Mesenchymal stem cell (in vitro differentiated cells and primary cell): ENCODE data around the gene LY6G6D. TPM values are rescaled to one million over a fixed set of nuclear protein-coding genes. Genes with fewer than 3 reads are reported as not detected.
A peak's percentile ranks its signal among the peaks of the same experiment; 100 is the strongest.

Source experiments
- DNase-seq: peaks from one replicate; pipeline ENCODE4 v3.0.0-alpha.2; 2013
- H2AFZ ChIP-seq: one replicate; pipeline ENCODE4 v1.6.1; 2013; ENCODE audit warnings: low read depth, mild to moderate bottlenecking, control low read depth, inconsistent platforms, low read length, moderate library complexity
- H2AK5ac ChIP-seq: 2 replicates; pipeline ENCODE4 v1.6.1; 2013; ENCODE audit warnings: low read length, moderate library complexity, mild to moderate bottlenecking, inconsistent platforms; ENCODE audit not compliant: severe bottlenecking
- H2BK120ac ChIP-seq: one replicate; pipeline ENCODE4 v1.6.1; 2013; ENCODE audit warnings: low read depth, mild to moderate bottlenecking, inconsistent platforms, low read length, moderate library complexity
- H2BK12ac ChIP-seq, 2 experiments: one replicate each; pipeline ENCODE4 v1.6.1; 2013; ENCODE audit warnings: inconsistent platforms in 2 of 2, low read length in 2 of 2, mild to moderate bottlenecking in 2 of 2, moderate library complexity in 2 of 2, control low read depth in 1 of 2
- H2BK15ac ChIP-seq: one replicate; pipeline ENCODE4 v1.6.1; 2013; ENCODE audit warnings: mild to moderate bottlenecking, low read depth, inconsistent platforms; ENCODE audit not compliant: poor library complexity, severe bottlenecking
- H2BK5ac ChIP-seq: 2 replicates; pipeline ENCODE4 v1.6.1; 2013; ENCODE audit warnings: low read depth, mild to moderate bottlenecking, low read length, control low read depth, inconsistent platforms; ENCODE audit not compliant: poor library complexity, severe bottlenecking
- H3K14ac ChIP-seq, 2 experiments: one replicate each; pipeline ENCODE4 v1.6.1; 2013; ENCODE audit warnings: inconsistent platforms in 2 of 2, low read length in 2 of 2, control low read depth in 1 of 2, mild to moderate bottlenecking in 1 of 2, moderate library complexity in 1 of 2
- H3K18ac ChIP-seq, 2 experiments: one replicate each; pipeline ENCODE4 v1.6.1; 2013; ENCODE audit warnings: inconsistent platforms in 2 of 2, low read length in 2 of 2, control low read depth in 1 of 2, low read depth in 1 of 2, mild to moderate bottlenecking in 1 of 2
- H3K23ac ChIP-seq, 2 experiments: one replicate each; pipeline ENCODE4 v1.6.1; 2013; ENCODE audit warnings: inconsistent platforms in 2 of 2, low read length in 2 of 2, mild to moderate bottlenecking in 2 of 2, moderate library complexity in 2 of 2, control low read depth in 1 of 2
- H3K27ac ChIP-seq: 2 replicates; pipeline ENCODE4 v1.5.1; 2013; ENCODE audit warnings: mild to moderate bottlenecking, moderate library complexity, low read length, control low read depth, inconsistent platforms; ENCODE audit not compliant: poor library complexity, severe bottlenecking
- H3K27me3 ChIP-seq, 2 experiments: 2 replicates each; pipeline versions ENCODE4 v1.6.1 to v1.7.0; 2013; ENCODE audit warnings: low read length in 2 of 2, mild to moderate bottlenecking in 2 of 2, moderate library complexity in 2 of 2, control low read depth in 1 of 2, inconsistent platforms in 1 of 2; ENCODE audit not compliant: control insufficient read depth in 1 of 2, insufficient read depth in 1 of 2
- H3K36me3 ChIP-seq, 2 experiments: 2 replicates each; pipeline versions ENCODE4 v1.6.1 to v1.7.0; 2013; ENCODE audit warnings: low read length in 2 of 2, control low read depth in 1 of 2, inconsistent platforms in 1 of 2, low read depth in 1 of 2, mild to moderate bottlenecking in 1 of 2; ENCODE audit not compliant: insufficient read depth in 2 of 2, control insufficient read depth in 1 of 2
- H3K4ac ChIP-seq, 2 experiments: one replicate each; pipeline ENCODE4 v1.6.1; 2013; ENCODE audit warnings: inconsistent platforms in 2 of 2, low read length in 2 of 2, mild to moderate bottlenecking in 2 of 2, moderate library complexity in 2 of 2, control low read depth in 1 of 2, low read depth in 1 of 2
- H3K4me1 ChIP-seq: 2 replicates; pipeline ENCODE4 v1.6.1; 2013; ENCODE audit warnings: low read depth, low read length, control low read depth; ENCODE audit not compliant: control insufficient read depth, insufficient read depth
- H3K4me2 ChIP-seq: 2 replicates; pipeline ENCODE4 v1.6.1; 2013; ENCODE audit warnings: low read length, mild to moderate bottlenecking, inconsistent platforms; ENCODE audit not compliant: poor library complexity, severe bottlenecking
- H3K4me3 ChIP-seq, 2 experiments: 2 replicates each; pipeline versions ENCODE4 v1.5.1 to v1.7.0; 2013; ENCODE audit warnings: low read length in 2 of 2, mild to moderate bottlenecking in 2 of 2, control low read depth in 1 of 2, low read depth in 1 of 2; ENCODE audit not compliant: insufficient read depth in 1 of 2
- H3K79me1 ChIP-seq: replicated peaks from 2 replicates; pipeline ENCODE4 v1.6.1; 2013; ENCODE audit warnings: mild to moderate bottlenecking, control low read depth, low read length, inconsistent platforms; ENCODE audit not compliant: poor library complexity, severe bottlenecking
- H3K9ac ChIP-seq: 2 replicates; pipeline ENCODE4 v1.7.0; 2013; ENCODE audit warnings: mild to moderate bottlenecking, low read length, moderate library complexity
- H3K9me3 ChIP-seq: 2 replicates; pipeline ENCODE4 v1.7.0; 2013; ENCODE audit warnings: mild to moderate bottlenecking, low read length; ENCODE audit not compliant: control insufficient read depth
- H4K8ac ChIP-seq: one replicate; pipeline ENCODE4 v1.6.1; 2013; ENCODE audit warnings: inconsistent platforms, mild to moderate bottlenecking, low read length, moderate library complexity
- H4K91ac ChIP-seq: one replicate; pipeline ENCODE4 v1.6.1; 2013; ENCODE audit warnings: mild to moderate bottlenecking, low read length, inconsistent platforms
- WGBS: methylation state at CpG from one replicate; pipeline ENCODE4 v1.1.7; 2013; ENCODE audit warnings: mixed read lengths; 5-methylcytosine and 5-hydroxymethylcytosine counted together
- small RNA-seq: library from polyadenylated mRNA; stranded (forward); fragments of <200 nt; extraction: miRNeasy Mini kit (QIAGEN cat#:217004); gene quantifications from one replicate; pipeline ENCODE3, GENCODE V24; 2013; ENCODE audit warnings: low read depth

The LY6G6D gene

GRCh38 chr6:31765910-31766794 is 51.0 kb downstream of the LY6G6D start:
- H3K4ac ChIP-seq, result no peak overlapping the region
- no peak overlapping the region for H2BK120ac ChIP-seq
- H2BK5ac ChIP-seq, result no peak overlapping the region
- H2AFZ ChIP-seq, result peak overlapping the region; percentile 6
- H3K4me2 ChIP-seq, result peak overlapping the region; percentile 1
- H3K27ac ChIP-seq, result no peak overlapping the region
- WGBS, result 49% methylated on average over 42 of the region's 42 CpGs
- no peak overlapping the region for H3K14ac ChIP-seq
- H3K79me1 ChIP-seq, result no peaks in the 10 kb centered on the region
- H3K9me3 ChIP-seq, result no peaks in the 10 kb centered on the region
- H4K8ac ChIP-seq, result peak overlapping the region; percentile 45
- H3K23ac ChIP-seq, result no peak overlapping the region
- peak overlapping the region in 1 of 2 experiments; percentile 55 for H3K18ac ChIP-seq
- H3K4me3 ChIP-seq, result peak overlapping the region in 1 of 2 experiments; percentile 65
- no peak overlapping the region for H2BK15ac ChIP-seq
- H2AK5ac ChIP-seq, result no peak overlapping the region
- peak overlapping the region; percentile 22 for H4K91ac ChIP-seq
- H3K9ac ChIP-seq, result peak overlapping the region; percentile 33
- peaks cover 0 to 6% of the 10 kb centered on the region in 2 experiments for H3K27me3 ChIP-seq
- H3K4me1 ChIP-seq, result peaks cover 12% of the 10 kb centered on the region
- peaks cover 8 to 12% of the 10 kb centered on the region in 2 experiments for H3K36me3 ChIP-seq
- H2BK12ac ChIP-seq, result peak overlapping the region in 1 of 2 experiments; percentile 12
- no peak for DNase-seq

DNA sequence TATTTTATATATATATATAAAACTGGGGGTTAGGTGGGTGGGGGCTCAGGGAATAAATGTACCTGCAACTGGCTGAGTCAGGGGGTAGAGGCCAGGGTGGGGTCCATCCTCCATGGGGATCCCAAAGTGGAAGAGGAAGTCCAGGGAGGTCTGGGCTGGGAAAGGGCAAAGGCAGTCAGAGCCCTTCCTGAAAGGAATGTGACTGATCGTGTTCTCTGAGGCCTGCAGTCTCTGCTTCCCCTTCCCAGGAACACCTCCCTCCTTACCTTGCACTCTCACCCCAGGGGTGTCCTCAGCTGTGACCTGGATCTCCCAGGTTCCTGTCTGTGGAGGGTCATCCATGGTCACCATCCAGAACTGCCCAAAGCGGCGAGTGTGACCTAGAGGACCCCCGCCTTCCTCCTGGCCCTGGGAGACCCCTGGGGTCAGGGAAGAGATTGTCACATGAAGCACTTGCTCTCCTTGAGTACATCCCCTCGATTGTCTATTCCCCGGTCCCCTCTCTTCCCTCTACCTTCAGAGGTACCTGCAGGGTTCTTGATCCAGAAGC is 52.0 kb downstream of the LY6G6D start:
- Histone ChIP-seq H3K4me2 (no peak overlapping the region), H3K27ac (no peak overlapping the region), H2BK5ac (no peak overlapping the region), H3K18ac (no peak overlapping the region), H3K79me1 (no peaks in the 10 kb centered on the region), H2AK5ac (no peak overlapping the region), H3K9me3 (no peaks in the 10 kb centered on the region), H3K23ac (no peak overlapping the region), H2BK12ac (no peak overlapping the region), H3K4me1 (peaks cover 12% of the 10 kb centered on the region), H3K4me3 (no peak overlapping the region), H3K9ac (no peak overlapping the region), H3K36me3 (peaks cover 2 to 8% of the 10 kb centered on the region in 2 experiments), H2BK120ac (no peak overlapping the region), H2BK15ac (peak overlapping the region; percentile 60), H3K14ac (peak overlapping the region in 1 of 2 experiments; percentile 82), H3K4ac (no peak overlapping the region), H3K27me3 (peaks cover 0 to 6% of the 10 kb centered on the region in 2 experiments), H2AFZ (no peak overlapping the region), H4K91ac (no peak overlapping the region), H4K8ac (no peak overlapping the region)
- no peak for DNase-seq
- 83% methylated on average over 6 of the region's 6 CpGs for WGBS

Small RNA genes within 50 kb of the gene (small RNA-seq; reads per million reads assigned to genes)
- gene LY6G6D, result not detected
- not detected for gene MIR4646
- not detected for gene MSH5-SAPCD1
- gene RNU6-850P, result not detected
- not detected for gene SAPCD1
